PC-3 (cell line): ENCODE data around the gene TOP2A.

Experiments used
- CTCF ChIP-seq: fragments of 300-600 bp; sonication (generic); conservative IDR thresholded peaks from 2 replicates; pipeline ENCODE4 v1.5.1; 2017; ENCODE audit warnings: antibody characterized with exemption, low read depth, mild to moderate bottlenecking, low read length
- EZH2 ChIP-seq: fragments of 300-600 bp; sonication (generic); IDR thresholded peaks from one replicate; pipeline ENCODE4 v1.6.1; 2017; ENCODE audit warnings: antibody characterized with exemption, mild to moderate bottlenecking, low read length; ENCODE audit not compliant: unreplicated experiment
- EZH2phosphoT487 ChIP-seq: fragments of 300-600 bp; sonication (generic); IDR thresholded peaks from 2 replicates; pipeline ENCODE4 v1.6.1; 2018; ENCODE audit warnings: mild to moderate bottlenecking, antibody characterized with exemption, low read length, borderline replicate concordance

GRCh38 chr17:40369923-40370322 lies 47.8 kb downstream of the TOP2A start:
- no peak for TF ChIP-seq CTCF
- no peak for TF ChIP-seq EZH2
- TF ChIP-seq EZH2phosphoT487, result no peak
